ENCODE results near the gene PFKFB2. TPM values are rescaled to one million over a fixed set of nuclear protein-coding genes. Genes with fewer than 3 reads are reported as not detected.

The PFKFB2 gene
- total and polyA plus RNA-seq, 2 of the 8 experiments (the other 6 are each of a cell fraction or from before 2014, with no cell fraction given), result 6.7 to 19.1 TPM

DNA sequence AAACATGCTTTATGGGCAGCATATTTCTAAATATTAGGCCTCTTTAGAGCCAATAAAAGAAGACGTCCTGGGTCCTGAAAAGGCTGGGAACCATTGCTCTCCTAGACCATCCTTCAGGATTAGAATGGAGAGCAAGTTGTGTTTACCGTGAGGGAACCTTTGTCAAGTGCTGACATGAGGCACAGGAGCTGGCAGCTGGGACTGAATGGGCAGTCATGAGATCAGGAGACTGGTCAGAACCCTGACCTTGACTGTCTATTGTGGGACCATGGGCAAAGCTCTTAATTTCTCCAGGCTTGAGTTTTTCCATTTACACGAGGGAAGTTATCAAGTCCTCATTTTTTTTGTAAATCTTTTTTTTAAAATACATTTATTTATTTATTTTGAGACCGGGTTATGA is 5.2 kb downstream of the PFKFB2 start (continued):
- TF ChIP-seq, protein P1, sequence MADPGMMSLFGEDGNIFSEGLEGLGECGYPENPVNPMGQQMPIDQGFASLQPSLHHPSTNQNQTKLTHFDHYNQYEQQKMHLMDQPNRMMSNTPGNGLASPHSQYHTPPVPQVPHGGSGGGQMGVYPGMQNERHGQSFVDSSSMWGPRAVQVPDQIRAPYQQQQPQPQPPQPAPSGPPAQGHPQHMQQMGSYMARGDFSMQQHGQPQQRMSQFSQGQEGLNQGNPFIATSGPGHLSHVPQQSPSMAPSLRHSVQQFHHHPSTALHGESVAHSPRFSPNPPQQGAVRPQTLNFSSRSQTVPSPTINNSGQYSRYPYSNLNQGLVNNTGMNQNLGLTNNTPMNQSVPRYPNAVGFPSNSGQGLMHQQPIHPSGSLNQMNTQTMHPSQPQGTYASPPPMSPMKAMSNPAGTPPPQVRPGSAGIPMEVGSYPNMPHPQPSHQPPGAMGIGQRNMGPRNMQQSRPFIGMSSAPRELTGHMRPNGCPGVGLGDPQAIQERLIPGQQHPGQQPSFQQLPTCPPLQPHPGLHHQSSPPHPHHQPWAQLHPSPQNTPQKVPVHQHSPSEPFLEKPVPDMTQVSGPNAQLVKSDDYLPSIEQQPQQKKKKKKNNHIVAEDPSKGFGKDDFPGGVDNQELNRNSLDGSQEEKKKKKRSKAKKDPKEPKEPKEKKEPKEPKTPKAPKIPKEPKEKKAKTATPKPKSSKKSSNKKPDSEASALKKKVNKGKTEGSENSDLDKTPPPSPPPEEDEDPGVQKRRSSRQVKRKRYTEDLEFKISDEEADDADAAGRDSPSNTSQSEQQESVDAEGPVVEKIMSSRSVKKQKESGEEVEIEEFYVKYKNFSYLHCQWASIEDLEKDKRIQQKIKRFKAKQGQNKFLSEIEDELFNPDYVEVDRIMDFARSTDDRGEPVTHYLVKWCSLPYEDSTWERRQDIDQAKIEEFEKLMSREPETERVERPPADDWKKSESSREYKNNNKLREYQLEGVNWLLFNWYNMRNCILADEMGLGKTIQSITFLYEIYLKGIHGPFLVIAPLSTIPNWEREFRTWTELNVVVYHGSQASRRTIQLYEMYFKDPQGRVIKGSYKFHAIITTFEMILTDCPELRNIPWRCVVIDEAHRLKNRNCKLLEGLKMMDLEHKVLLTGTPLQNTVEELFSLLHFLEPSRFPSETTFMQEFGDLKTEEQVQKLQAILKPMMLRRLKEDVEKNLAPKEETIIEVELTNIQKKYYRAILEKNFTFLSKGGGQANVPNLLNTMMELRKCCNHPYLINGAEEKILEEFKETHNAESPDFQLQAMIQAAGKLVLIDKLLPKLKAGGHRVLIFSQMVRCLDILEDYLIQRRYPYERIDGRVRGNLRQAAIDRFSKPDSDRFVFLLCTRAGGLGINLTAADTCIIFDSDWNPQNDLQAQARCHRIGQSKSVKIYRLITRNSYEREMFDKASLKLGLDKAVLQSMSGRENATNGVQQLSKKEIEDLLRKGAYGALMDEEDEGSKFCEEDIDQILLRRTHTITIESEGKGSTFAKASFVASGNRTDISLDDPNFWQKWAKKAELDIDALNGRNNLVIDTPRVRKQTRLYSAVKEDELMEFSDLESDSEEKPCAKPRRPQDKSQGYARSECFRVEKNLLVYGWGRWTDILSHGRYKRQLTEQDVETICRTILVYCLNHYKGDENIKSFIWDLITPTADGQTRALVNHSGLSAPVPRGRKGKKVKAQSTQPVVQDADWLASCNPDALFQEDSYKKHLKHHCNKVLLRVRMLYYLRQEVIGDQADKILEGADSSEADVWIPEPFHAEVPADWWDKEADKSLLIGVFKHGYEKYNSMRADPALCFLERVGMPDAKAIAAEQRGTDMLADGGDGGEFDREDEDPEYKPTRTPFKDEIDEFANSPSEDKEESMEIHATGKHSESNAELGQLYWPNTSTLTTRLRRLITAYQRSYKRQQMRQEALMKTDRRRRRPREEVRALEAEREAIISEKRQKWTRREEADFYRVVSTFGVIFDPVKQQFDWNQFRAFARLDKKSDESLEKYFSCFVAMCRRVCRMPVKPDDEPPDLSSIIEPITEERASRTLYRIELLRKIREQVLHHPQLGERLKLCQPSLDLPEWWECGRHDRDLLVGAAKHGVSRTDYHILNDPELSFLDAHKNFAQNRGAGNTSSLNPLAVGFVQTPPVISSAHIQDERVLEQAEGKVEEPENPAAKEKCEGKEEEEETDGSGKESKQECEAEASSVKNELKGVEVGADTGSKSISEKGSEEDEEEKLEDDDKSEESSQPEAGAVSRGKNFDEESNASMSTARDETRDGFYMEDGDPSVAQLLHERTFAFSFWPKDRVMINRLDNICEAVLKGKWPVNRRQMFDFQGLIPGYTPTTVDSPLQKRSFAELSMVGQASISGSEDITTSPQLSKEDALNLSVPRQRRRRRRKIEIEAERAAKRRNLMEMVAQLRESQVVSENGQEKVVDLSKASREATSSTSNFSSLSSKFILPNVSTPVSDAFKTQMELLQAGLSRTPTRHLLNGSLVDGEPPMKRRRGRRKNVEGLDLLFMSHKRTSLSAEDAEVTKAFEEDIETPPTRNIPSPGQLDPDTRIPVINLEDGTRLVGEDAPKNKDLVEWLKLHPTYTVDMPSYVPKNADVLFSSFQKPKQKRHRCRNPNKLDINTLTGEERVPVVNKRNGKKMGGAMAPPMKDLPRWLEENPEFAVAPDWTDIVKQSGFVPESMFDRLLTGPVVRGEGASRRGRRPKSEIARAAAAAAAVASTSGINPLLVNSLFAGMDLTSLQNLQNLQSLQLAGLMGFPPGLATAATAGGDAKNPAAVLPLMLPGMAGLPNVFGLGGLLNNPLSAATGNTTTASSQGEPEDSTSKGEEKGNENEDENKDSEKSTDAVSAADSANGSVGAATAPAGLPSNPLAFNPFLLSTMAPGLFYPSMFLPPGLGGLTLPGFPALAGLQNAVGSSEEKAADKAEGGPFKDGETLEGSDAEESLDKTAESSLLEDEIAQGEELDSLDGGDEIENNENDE (IDR thresholded peaks at IDR 0.05; ENCODE audit: insufficient replicate concordance, low read length), result no peak
- TF ChIP-seq JUND (IDR thresholded peaks at IDR 0.05; ENCODE audit: low read length) (no peak), RXRA (IDR thresholded peaks at IDR 0.05; ENCODE audit: insufficient read depth, low read depth, low read length) (no peak), MAFK (IDR thresholded peaks at IDR 0.05; ENCODE audit: low read depth, low read length) (no peak), HDAC6 (IDR thresholded peaks at IDR 0.05; ENCODE audit: low read depth, low read length) (no peak), BACH1 (IDR thresholded peaks at IDR 0.05; ENCODE audit: low read length) (no peak), TEAD4 (IDR thresholded peaks at IDR 0.05; ENCODE audit: low read depth, low read length) (no peak)
- TF ChIP-seq, protein P2, sequence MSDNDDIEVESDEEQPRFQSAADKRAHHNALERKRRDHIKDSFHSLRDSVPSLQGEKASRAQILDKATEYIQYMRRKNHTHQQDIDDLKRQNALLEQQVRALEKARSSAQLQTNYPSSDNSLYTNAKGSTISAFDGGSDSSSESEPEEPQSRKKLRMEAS (IDR thresholded peaks at IDR 0.05), result no peak

Data from H1 (cell line).